Mammary epithelial cell (primary cell): ENCODE measurements around the gene MUC2.
A peak's percentile ranks its signal among the peaks of the same experiment; 100 is the strongest.

Experiments used
- CTCF ChIP-seq, 2 donors: IDR thresholded peaks in 1 of 2; conservative IDR thresholded peaks in 1 of 2; 2 replicates each; pipeline ENCODE4 v1.5.1; 2011 to 2012; ENCODE audit warnings: inconsistent platforms in 2 of 2, low read length in 2 of 2, mild to moderate bottlenecking in 2 of 2, control low read depth in 1 of 2, low read depth in 1 of 2; ENCODE audit not compliant: insufficient read depth in 1 of 2; ENCODE audit errors: extremely low read depth in 1 of 2
- EZH2 ChIP-seq: IDR thresholded peaks from 2 replicates; pipeline ENCODE4 v1.6.1; 2012; ENCODE audit warnings: low read length, inconsistent platforms, borderline replicate concordance

GRCh38 chr11:1050581-1051355, 23.9 kb upstream of the MUC2 start:
- TF ChIP-seq CTCF (conservative IDR thresholded peaks at IDR 0.05 in 1 of 2, IDR thresholded peaks at IDR 0.05 in 1 of 2; ENCODE audit: extremely low read depth in 1 of 2, insufficient read depth in 1 of 2, low read depth in 1 of 2, low read length in 2 of 2): peak; percentile 93 to 99
- TF ChIP-seq EZH2: no peak
